HG03139 (cell line): ENCODE data around the gene AKIRIN2.
"Not testable (repeated sequence)": the region's sequence is repeated elsewhere in the genome, so short reads cannot be mapped to it uniquely, and the experiment has no call there.

Source experiments
- ATAC-seq: cut with Tn5 transposase; IDR thresholded peaks from one replicate; pipeline ENCODE4 v1.9.1; 2021; ENCODE audit not compliant: unreplicated experiment

AKIRIN2 gene

DNA sequence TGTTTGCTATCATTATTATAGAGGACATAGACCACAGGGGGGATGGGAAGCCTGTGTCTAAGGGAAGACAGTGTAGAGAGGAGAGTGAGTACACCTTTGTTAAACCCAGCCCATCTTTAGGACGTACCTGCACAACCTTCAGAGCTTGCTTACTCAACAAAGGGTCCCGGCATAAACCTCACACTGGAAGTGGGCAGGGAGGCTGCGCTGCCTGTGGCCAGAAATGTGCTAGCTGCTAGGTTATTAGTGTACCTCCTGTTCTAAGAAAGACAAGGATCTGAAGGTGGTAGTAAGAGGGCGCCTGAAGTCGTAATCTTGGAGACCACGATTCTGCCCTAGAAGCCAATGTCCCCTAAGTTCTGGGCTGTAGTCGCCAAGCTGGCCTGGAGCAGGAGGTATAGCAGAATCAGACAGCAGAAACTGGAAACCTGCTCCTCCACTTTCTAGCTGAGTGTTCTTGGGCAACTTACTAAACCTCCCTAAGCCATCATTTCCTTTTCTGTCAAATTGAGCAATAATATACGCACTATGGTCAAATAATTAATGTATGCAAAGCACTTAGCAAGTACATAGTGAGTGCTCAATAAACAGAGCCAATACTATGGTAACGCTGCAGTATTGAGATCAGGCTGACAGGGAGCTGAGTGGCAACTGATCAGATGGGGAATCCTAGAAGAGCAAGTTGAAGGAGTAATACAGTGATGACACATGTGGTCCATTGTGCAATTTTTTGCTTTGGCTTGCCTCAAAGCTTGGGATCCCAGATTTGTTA, 16.8 kb upstream of the AKIRIN2 start:
- no peak for ATAC-seq

DNA sequence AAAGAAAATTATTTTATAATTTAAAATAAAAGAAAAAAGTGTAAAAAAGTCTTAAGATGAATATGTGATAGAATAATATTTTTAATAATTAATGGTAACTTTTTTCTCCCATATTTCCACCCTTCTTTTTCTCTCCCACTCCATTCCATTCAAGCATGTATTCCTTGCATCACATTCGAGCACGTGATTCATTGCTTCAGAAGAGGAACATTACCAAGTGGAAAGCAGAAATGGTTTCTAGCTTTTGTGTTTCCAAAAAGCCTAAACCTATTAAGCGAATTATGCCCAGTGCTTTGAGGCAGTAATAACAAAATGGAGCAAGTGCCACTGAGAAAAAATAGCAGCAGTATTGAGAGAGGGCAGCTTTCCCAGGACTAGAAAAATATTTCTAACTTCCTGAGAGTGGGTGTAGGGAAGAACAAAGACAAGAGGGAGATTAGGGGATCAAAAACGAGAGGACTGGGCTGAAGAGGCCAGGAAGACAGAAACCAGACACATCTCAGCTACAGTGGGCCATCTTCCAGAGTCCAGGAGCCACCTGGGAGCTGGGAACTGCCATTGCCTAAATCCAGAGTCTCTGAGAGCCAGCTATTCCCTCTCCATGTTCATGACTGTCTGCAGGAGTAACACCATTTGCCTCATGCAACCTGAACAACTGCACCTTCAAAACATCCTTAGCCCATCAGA, 15.0 kb upstream of the AKIRIN2 start:
- no peak for ATAC-seq

DNA sequence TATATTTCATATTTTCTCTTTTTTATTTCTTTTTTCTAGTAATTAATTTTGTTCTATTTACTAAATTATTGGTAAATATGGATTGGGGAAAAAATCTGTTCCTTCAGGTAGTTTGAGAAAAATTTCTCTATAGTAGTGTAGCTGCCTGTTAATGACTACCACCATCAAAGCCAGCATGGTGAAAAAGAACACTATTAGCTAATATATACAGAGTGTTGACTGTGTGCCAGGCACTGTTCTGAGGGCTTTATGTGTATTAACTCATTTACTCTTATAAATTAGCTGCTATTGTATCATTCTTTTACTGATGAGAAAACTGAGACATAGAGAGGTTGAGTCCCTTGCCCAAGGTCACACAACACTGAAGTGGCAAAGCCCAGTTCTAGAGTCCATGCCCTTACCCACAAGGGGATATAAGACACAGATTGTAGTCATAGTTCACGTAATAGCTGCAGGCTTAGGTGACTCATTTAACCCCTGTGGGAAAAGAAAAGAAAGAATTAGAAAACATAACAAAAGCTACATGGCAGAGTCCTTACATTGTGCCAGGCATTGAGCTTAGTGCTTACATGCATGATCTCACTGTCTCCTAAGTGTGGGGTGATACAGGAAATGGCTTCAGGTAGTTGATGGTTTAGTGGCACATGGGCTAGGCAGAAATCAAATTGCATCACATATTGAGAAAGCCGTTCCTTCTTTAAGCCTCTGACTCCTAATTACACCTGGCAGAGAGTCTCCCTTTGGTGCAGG, 12.2 kb upstream of the AKIRIN2 start:
- ATAC-seq, result no peak

DNA sequence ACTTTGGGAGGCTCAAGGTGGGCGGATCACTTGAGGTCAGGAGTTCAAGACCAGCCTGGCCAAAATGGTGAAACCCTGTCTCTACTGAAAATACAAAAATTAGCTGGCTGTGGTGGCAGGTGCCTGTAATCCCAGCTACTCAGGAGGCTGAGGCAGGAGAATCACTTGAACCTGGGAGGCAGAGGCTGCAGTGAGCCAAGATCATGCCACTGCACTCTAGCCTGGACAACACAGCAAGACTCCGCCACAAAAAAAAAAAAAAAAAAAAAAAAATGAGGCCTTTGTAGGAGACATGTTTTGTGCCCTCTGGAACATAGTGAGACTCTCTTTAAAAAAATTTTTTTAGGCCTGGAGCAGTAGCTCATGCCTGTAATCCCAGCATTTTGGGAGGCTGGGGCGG, 10.7 kb upstream of the AKIRIN2 start:
- not testable (repeated sequence) for ATAC-seq

DNA sequence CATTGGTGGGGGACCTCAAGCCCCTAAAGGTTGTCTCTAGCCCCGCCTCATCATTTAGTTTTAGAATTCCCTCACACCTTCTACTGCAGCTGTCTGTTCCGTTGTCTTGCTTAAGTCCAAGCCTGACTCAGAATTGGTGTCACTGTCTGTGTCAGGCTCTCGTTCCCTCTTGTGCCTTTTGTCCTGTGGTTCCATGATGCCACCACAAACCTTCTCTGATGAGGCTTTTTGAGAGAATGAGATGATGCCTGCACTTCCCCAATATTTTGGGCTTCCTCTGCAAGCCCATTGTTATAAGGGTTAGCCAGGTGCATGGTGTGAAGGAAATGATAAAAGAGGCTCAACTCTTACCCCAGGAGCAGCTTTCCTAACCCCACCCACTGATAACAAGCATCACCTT, 8.1 kb upstream of the AKIRIN2 start:
- ATAC-seq, result no peak

DNA sequence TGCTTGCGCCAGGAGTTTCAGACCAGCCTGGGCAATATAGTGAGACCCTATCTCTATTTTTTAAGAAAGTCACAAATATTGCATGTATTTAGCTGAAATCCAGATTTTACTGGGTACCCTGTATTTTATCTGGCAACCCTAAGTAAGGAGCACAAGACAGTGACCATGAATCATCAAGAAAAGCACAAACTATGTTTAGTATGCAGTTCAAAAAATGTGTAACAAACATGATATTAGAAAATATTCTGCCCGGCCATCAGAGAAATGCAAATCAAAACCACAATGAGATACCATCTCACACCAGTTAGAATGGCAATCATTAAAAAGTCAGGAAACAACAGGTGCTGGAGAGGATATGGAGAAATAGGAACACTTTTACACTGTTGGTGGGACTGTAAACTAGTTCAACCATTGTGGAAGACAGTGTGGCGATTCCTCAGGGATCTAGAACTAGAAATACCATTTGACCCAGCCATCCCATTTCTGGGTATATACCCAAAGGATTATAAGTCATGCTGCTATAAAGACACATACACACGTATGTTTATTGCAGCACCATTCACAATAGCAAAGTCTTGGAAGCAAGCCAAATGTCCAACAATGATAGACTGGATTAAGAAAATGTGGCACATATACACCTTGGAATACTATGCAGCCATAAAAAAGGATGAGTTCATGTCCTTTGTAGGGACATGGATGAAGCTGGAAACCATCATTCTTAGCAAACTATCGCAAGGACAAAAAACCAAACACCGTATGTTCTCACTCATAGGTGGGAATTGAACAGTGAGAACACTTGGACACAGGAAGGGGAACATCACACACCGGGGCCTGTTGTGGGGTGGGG, 6.8 kb upstream of the AKIRIN2 start:
- not testable (repeated sequence) for ATAC-seq

DNA sequence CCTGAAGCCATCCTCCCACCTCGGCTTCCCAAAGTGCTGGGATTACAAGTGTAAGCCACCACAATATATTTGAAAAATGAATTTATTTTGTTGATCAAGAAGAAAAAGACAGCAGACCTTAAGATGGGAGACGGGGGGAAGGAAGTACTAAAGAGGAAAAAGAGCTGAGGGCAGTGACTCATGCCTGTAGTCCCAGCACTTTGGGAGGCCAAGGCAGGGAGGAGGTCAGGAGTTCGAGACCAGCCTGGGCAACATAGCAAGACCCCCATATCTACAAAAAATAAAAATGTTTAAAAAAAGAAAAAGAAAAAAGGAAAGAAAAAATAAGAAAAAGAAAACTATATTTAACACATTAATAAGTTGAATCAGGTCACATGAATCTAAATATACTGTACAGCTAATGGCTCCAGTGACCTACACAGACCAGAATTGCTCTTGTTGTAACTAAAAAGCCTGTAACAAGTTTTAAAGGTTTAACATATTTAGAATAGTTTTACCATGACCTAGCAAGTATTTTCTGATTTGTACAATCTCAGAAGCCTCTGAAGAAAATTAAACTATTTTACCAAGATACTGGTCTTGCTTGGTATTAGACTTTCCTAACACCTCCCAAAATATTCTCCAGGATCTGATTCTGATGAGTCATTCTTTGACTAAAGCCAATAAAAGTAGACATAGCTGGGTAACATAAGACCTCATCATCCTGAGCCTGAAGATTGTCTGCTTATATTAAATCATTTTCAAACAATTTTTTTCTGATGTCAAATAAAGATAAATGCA, 4.3 kb upstream of the AKIRIN2 start:
- ATAC-seq, result no peak

DNA sequence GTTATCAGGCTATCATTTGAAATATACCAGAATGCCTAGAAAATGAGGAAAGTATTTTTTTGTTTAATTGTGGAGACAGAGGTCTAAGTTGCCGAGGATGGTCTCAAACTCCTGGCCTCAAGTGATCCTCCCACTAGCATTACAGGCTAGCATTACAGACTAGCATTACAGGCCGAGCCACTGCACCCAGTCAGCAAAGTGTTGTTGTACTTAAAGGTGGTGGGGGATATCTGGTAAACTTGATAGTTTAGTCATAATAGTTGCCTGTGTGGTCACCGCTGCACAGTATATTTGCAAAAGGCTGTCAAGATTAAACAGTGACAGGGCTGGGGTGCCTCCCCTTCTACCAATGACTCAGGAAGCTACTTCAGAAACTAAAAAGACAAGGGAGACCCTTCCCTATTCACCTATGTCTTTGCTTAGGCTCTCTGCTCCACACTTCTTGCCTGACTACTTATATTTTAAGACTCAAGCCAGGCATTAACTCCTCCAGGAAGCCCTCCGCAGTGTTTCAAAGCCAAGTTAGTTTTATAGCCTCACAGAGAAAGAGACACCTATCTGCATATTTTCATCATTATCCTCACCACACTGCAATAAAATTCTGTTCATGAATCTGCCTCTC, 3.1 kb upstream of the AKIRIN2 start:
- ATAC-seq, result peak; percentile 56

DNA sequence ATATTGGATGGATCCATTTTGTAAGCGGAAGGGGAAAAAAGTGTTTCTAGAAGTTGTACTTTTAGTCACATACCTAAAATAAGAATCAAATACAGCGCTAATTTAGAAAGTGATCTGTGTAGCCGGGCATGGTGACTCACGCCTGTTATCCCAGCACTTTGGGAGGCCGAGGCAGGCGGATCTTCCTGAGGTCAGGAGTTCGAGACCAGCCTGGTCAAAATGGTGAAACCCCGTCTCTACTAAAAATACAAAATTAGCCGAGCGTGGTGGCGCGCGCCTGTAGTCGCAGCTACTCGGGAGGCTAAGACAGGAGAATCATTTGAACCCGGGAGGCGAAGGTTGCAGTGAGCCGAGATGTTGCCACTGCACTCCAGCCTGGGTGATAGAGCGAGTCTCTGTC, 1.0 kb upstream of the AKIRIN2 start:
- ATAC-seq, result not testable (repeated sequence)

DNA sequence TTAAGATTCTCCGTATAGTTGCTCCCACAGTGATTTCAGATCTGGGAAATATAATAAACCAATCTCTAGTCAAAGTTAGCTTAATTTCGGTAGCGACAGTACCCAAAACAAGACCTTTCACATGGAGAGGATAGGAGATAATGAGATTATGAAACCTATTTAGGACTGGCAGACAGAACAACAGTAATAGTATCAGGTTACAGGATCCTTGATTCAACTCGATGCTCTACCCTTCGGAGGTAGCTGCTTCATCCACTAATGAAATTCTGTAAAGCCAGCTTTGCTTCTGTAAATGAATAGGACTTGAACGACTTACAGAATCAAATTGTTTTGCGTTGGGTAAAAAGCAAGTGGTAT, 534 bp upstream of the AKIRIN2 start:
- ATAC-seq, result no peak

DNA sequence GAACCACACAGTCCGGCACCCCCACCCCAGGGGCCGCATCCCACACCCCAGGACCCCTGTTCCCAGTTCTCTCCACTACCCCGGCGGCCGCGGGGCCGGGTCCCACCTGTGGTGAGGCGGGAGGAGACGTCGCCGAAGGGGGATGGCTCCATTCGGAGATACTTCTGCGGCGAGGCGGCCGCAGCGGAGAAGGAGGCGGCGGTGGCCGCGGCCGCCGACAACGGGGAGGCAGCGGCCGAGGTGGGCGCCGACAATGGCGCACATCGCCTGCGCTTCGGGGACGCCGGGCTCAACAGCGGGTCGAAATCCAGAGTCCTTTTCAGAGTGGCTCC, 723 bp downstream of the AKIRIN2 start:
- no peak for ATAC-seq

DNA sequence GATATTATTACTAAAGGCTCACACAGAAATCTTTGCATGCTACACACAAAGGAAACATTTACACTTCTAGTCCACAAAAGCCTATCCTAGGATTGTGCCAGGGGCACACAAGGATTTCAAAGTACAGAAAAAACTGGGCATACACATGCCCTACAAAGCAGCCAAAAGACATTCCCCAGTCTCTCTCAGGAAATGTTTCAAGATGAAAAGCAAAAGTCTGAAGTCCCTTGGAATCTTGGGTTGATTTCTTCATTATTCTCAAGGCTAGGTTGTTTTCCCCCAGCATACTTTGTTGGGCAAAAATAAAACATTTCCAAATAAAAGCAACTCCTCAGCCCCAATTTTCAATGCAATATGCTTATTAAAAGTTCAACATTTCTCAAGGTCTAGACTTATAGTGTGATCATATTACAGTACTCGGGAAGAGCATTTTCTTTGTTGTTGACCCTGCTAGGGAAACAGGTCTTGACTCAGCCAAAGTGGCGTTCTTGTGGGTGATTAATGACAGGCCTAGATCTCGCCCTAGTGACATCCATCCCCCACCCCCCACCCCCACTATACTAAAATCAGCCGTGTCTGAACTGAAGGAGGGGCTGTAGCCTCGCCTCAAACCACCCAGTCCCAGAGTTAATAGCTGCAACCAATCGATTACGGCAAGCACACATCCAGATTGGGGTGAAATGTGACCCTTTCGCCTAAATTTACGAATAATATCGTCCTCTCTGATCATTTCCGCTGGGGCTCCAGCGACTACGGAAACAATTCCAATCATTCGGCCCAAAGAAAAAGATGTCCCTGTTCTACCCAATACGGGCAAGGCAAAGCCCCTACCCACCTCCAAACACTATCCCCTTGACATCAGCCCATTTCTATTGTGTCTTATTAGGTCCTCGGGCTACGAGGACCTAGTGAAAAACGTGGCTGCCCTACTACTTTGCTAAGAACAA, 1.4 kb downstream of the AKIRIN2 start:
- ATAC-seq, result no peak

DNA sequence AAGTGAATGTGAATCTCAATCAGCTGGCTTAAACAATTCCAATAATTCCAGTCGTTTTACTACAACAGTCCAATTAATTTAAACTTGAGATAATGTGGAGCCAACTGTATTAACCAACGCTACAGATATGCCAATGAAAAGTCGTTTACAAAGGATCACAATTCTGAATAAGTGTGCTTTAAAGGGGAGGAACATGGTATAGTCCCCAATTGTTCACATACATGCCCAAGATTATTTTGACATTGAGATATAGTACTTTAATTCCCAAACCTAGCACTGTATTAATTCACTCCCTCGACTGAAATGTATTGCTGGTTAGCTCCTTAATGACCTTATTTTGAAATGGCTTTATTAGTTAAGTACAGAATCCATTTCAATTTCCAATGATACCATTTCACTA, 2.5 kb downstream of the AKIRIN2 start:
- no peak for ATAC-seq

DNA sequence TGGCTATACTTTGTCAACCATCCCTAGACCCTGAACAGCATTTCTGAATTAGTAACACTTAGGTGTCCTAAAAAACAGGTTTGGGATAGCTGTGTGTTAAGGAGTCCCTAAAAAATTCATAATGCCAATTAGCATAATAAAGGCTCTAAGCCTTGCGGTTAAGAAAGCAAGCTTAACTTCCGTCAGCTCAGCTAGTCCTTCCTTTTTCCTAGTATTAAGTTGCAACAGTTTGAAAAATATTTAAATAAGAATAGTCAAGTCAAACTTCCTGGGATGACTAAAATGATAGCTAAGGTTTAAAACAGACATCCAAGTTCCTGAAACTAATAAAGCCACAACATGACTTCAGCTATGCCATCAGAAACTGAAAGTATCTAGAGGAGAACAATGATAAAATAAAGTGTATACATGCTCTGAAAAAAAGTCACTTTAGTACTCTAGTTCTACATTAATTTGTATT, 3.5 kb downstream of the AKIRIN2 start:
- ATAC-seq, result no peak

DNA sequence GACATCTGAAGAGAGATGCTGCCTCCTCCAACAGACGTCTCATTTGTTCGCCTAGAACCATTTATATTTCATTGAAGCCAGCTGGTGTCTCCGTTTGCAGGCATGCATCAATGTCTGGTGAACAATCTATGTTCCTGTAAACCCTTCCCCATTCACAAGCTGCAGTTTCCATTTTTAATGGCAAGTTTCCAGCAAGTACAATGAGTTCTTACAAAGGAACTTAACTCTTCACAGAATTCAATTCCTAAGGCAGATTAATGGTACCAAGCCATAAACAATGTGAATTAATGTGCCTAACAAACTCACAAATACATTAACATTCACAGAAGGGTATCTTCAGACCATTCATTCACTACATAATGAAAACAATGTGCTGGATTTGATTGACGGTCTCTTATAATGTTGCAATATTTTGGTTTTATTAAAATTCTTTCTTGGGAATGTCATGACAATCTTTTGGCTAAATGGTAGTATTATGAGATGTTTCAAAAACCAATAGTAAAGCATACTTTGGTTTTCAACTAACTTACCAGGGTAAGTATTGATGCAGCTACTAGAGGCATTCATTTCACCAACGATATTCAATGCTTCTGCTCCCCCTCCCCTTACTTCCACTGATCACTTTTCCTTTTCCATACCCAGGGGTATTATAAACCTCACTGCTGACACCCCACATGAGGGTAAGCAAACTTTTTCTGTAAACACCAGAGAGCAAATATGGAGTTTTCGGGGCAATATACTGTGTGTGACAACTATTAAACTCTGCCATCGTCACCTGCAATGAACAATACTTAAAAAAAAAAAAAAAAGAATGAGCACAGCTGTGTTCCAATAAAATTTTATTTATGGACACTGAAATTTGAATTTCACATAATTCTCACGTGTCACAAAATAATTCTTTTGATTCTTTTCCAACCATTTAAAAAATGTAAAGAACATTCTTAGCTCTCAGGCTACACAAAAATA, 4.2 kb downstream of the AKIRIN2 start:
- ATAC-seq, result no peak

DNA sequence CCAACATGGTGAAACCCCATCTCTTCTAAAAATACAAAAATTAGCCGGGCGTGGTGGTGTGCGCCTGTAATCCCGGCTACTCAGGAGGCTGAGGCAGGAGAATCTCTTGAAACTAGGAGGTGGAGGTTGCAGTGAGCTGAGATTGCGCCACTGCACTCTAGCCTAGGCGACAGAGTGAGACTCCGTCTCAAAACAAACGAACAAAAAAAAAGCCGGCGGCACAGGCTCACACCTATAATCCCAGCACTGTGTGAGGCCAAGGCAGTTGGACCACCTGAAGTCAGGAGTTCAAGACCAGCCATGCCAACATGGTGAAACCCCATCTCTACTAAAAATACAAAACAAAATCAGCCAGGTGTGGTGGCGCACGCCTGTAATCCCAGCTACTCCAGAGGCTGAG, 5.2 kb downstream of the AKIRIN2 start:
- not testable (repeated sequence) for ATAC-seq

DNA sequence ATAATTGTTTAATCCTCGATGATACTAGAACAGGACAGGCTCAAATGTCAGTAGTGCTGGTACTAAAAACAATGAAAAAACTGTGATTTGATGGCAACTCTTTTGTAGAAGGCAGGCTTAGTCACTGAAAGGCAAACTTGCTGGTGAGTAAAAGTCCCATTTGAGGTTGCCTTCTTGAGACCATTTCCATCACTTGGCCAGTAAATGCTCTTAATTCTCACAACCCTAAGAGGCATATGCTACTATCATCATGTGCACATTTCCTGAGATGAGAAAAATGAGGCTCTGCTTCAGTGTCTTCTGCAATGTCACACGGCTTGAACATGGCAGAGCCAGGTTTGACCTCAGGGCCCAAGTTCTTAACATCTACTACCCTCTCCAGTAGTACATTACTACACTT, 9.9 kb downstream of the AKIRIN2 start:
- ATAC-seq, result no peak

DNA sequence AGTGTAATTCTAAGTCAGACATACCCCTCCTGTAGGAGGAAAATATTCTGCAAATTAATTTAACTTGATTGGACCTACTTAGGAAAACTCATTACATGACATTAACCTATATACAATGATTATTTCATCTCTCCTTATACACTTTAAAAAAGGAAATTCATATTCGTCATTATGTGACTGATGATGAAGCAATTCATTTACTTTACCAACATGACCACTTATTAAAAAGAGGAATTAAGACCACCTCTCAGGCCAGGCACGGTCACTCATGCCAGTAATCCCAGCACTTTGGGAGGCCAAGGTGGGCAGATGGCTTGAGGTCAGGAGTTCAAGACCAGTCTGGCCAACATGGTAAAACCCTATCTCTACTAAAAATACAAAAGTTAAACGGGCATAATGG, 11.6 kb downstream of the AKIRIN2 start:
- ATAC-seq, result no peak
